Measurements from ENCODE around the gene UTS2R. TPM values are rescaled to one million over a fixed set of nuclear protein-coding genes. Genes with fewer than 3 reads are reported as not detected.

Gene UTS2R
- total and polyA plus RNA-seq, 2 of the 4 experiments (the other 2 are of a cell fraction), result not detected

DNA sequence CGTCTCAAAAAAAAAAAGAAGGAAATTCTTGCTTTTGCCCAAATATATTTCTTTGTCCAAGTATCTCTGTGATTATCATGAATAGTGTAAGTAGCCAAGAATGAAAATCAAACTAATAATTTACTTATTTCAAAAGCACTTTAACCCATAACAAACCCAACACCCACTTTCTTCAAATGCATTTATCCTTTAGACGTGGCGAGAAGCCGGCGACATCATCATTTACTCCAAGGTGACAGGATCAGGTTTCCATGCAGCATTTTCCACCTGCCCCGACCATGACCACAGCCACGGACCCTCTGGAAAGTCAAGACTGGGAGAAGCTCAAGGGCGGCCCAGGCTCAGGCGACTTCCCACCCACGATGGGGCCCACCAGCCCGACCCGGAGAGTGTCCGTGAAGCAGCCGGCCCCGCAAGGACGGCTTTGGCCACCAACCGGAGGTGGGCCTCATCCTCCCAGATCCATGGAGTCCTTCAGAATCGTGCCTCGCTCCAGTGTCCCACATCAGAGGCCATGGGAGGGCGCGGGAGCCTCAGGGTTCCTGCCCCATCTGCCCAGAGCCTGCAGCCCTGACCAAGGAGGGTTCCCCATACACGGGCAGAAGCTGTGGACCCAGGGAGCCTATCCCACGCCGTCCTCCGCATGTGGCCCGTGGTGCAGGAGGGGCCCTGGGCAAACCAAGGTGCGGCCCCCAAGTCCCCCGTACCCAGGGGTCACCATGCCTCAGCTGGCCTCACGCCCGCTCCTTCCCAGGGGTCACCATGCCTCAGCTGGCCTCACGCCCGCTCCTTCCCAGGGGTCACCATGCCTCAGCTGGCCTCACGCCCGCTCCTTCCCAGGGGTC lies 18.7 kb downstream of the UTS2R start:
- Histone ChIP-seq H4K8ac (ENCODE audit: low read depth in 2 of 2, low read length in 2 of 2) (no peak overlapping the region), H4K5ac (ENCODE audit: low read depth, low read length) (no peak overlapping the region), H3K4me2 (ENCODE audit: low read depth, low read length) (no peak overlapping the region), H3K27me3 (ENCODE audit: control insufficient read depth, insufficient read depth, low read length) (peaks cover 24% of the 10 kb centered on the region), H3K36me3 (ENCODE audit: control insufficient read depth, insufficient read depth, low read length) (peaks cover 10% of the 10 kb centered on the region; the same call in 1 of the 2 replicates), H3K79me1 (ENCODE audit: low read depth in 1 of 2, low read length in 2 of 2) (no peaks in the 10 kb centered on the region), H3K4ac (ENCODE audit: low read depth, low read length) (no peak overlapping the region), H3K4me3 (ENCODE audit: insufficient read depth, low read depth, low read length) (no peak overlapping the region), H3K23ac (ENCODE audit: low read depth, low read length) (no peak overlapping the region), H2BK20ac (ENCODE audit: low read depth, low read length) (no peak overlapping the region), H2BK120ac (ENCODE audit: low read depth, low read length) (no peak overlapping the region), H3K56ac (ENCODE audit: extremely low read depth, insufficient read depth, low read length) (no peak overlapping the region), H3K18ac (ENCODE audit: low read depth, low read length) (no peak overlapping the region), H3K9me3 (ENCODE audit: control insufficient read depth, insufficient read depth, low read length) (no peaks in the 10 kb centered on the region), H2BK5ac (ENCODE audit: low read depth, low read length, poor library complexity, severe bottlenecking) (no peak overlapping the region), H3K4me1 (ENCODE audit: control insufficient read depth, insufficient read depth, low read length) (no peaks in the 10 kb centered on the region), H2BK15ac (ENCODE audit: low read depth, low read length) (no peak overlapping the region), H3K9ac (ENCODE audit: low read depth, low read length) (no peak overlapping the region), H3K14ac (replicated peaks; ENCODE audit: low read depth, low read length) (no peak overlapping the region), H4K91ac (ENCODE audit: insufficient read depth, low read depth, low read length) (no peak overlapping the region), H3K27ac (ENCODE audit: insufficient read depth, low read length) (no peak overlapping the region), H2AFZ (replicated peaks; ENCODE audit: low read length, poor library complexity) (peak overlapping the region; percentile 51), H2AK5ac (ENCODE audit: low read depth, low read length) (no peak overlapping the region), H2AK9ac (replicated peaks; ENCODE audit: low read depth, low read length, poor library complexity) (no peak overlapping the region), H3K9me1 (ENCODE audit: insufficient read depth, low read length) (no peaks in the 10 kb centered on the region), H4K20me1 (ENCODE audit: insufficient read depth, low read length) (no peaks in the 10 kb centered on the region)
- DNase-seq (no peak), ATAC-seq (ENCODE audit: low read depth) (no peak)
- no peak for TF ChIP-seq RFX5 (IDR thresholded peaks at IDR 0.05; ENCODE audit: low read depth, low read length)
- TF ChIP-seq CHD1 (IDR thresholded peaks at IDR 0.05; ENCODE audit: low read depth, low read length), result no peak
- no peak for TF ChIP-seq USF2 (IDR thresholded peaks at IDR 0.05; ENCODE audit: low read depth, low read length)
- TF ChIP-seq BHLHE40 (IDR thresholded peaks at IDR 0.05; ENCODE audit: low read depth, low read length), result no peak
- TF ChIP-seq CTCF (conservative IDR thresholded peaks at IDR 0.05; ENCODE audit: low read depth, low read length), result no peak
- no peak for TF ChIP-seq SMC3 (IDR thresholded peaks at IDR 0.05; ENCODE audit: low read depth, low read length)
- TF ChIP-seq POLR2A (IDR thresholded peaks at IDR 0.05; ENCODE audit: low read depth, low read length), result no peak
- no peak for TF ChIP-seq RCOR1 (IDR thresholded peaks at IDR 0.05; ENCODE audit: insufficient replicate concordance, low read length)
- no peak for TF ChIP-seq CEBPB (IDR thresholded peaks at IDR 0.05; ENCODE audit: low read depth, low read length)
- TF ChIP-seq MAFK (IDR thresholded peaks at IDR 0.05; ENCODE audit: low read depth, low read length), result no peak
- TF ChIP-seq ELK1 (IDR thresholded peaks at IDR 0.05; ENCODE audit: borderline replicate concordance, low read depth, low read length), result no peak
- TF ChIP-seq MXI1 (IDR thresholded peaks at IDR 0.05; ENCODE audit: borderline replicate concordance, low read depth, low read length), result no peak
- CTCF ChIA-PET, result no interaction called here
- intact Hi-C loops (cut with micrococcal nuclease), result no loop called here
- POLR2A ChIA-PET (ENCODE audit: unreplicated experiment), result no interaction called here
- in situ Hi-C loops (cut with MboI; ENCODE audit: low sequenced_read_pairs), result no loop called here
- 91% methylated on average over 9 of the region's 34 CpGs; no CpG with 5 or more reads in 1 of the 2 experiments for whole genome bisulfite sequencing, 2 experiments (ENCODE audit: extremely low coverage in 2 of 2, insufficient read length in 1 of 2)
- dilution Hi-C loops (cut with HindIII; ENCODE audit: low sequenced_read_pairs, unreplicated experiment), result no loop called here
- no TSS peak for BruUV-seq (replicated peaks)

All from IMR-90 (cell line).